Parathyroid adenoma (tissue), 2 donors: Measurements from ENCODE around the gene LILRB3.
A peak's percentile ranks its signal among the peaks of the same experiment; 100 is the strongest.
"Not testable (repeated sequence)": the region's sequence is repeated elsewhere in the genome, so short reads cannot be mapped to it uniquely, and the experiment has no call there.

Source experiments
- H2AFZ ChIP-seq: fragments of 300-600 bp; sonication (generic); one replicate; pipeline ENCODE4 v1.7.0; 2017; ENCODE audit warnings: antibody characterized with exemption, mild to moderate bottlenecking
- H3K27ac ChIP-seq: fragments of 300-600 bp; sonication (generic); one replicate; pipeline ENCODE4 v1.7.0; 2017
- H3K27me3 ChIP-seq: fragments of 300-600 bp; sonication (generic); one replicate; pipeline ENCODE4 v1.7.0; 2017; ENCODE audit warnings: low read length; ENCODE audit not compliant: control insufficient read depth, insufficient read depth
- H3K36me3 ChIP-seq: fragments of 300-600 bp; sonication (generic); one replicate; pipeline ENCODE4 v1.7.0; 2017; ENCODE audit warnings: low read length; ENCODE audit not compliant: control insufficient read depth, insufficient read depth
- H3K4me1 ChIP-seq: fragments of 300-600 bp; sonication (generic); one replicate; pipeline ENCODE4 v1.7.0; 2017; ENCODE audit warnings: control low read depth
- H3K4me2 ChIP-seq: fragments of 300-600 bp; sonication (generic); one replicate; pipeline ENCODE4 v1.7.0; 2017; ENCODE audit warnings: low read length
- H3K4me3 ChIP-seq: fragments of 300-600 bp; sonication (generic); one replicate; pipeline ENCODE4 v1.7.0; 2017; ENCODE audit warnings: low read depth, low read length
- H3K79me2 ChIP-seq: fragments of 300-600 bp; sonication (generic); one replicate; pipeline ENCODE4 v1.7.0; 2017; ENCODE audit warnings: control low read depth
- H3K9ac ChIP-seq: fragments of 300-600 bp; sonication (generic); one replicate; pipeline ENCODE4 v1.7.0; 2017; ENCODE audit warnings: mild to moderate bottlenecking
- H3K9me3 ChIP-seq: fragments of 300-600 bp; sonication (generic); one replicate; pipeline ENCODE4 v1.7.0; 2017; ENCODE audit warnings: low read length; ENCODE audit not compliant: control insufficient read depth
- CTCF ChIP-seq: fragments of 300-600 bp; sonication (generic); IDR thresholded peaks from one replicate; pipeline ENCODE4 v1.7.0; 2017; ENCODE audit warnings: antibody characterized with exemption, mild to moderate bottlenecking
- donor health status: primary hyperparathyroidism.

The LILRB3 gene

GRCh38 chr19:54207676-54207982, 15.2 kb downstream of the LILRB3 start:
- Histone ChIP-seq H3K4me2 (no peak overlapping the region), H3K4me3 (no peak overlapping the region), H3K36me3 (no peaks in the 10 kb centered on the region), H3K27ac (peak overlapping the region; percentile 56), H3K9ac (no peak overlapping the region), H3K79me2 (peaks cover 34% of the 10 kb centered on the region), H3K27me3 (no peaks in the 10 kb centered on the region), H3K9me3 (no peaks in the 10 kb centered on the region), H3K4me1 (peaks cover 7% of the 10 kb centered on the region), H2AFZ (no peak overlapping the region)
- TF ChIP-seq CTCF = no peak

DNA sequence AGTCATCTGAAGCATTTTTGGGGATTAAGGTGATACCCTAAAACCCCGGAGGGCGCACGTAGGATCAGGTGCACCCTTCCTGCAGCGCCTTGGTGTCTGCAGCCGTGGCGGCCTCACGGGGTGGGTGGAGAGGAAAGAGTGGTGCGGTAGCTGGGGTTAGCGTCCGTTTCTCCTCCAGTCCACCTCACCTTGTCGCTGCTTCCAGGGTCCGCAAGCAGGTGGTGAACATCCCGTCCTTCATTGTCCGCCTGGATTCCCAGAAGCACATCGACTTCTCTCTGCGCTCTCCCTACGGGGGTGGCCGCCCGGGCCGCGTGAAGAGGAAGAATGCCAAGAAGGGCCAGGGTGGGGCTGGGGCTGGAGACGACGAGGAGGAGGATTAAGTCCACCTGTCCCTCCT, 15.6 kb downstream of the LILRB3 start:
- not testable (repeated sequence) for H3K9me3 ChIP-seq, H3K4me3 ChIP-seq, H3K4me2 ChIP-seq, H2AFZ ChIP-seq, H3K9ac ChIP-seq, H3K36me3 ChIP-seq, H3K27me3 ChIP-seq
- Histone ChIP-seq H3K79me2 (peaks cover 39% of the 10 kb centered on the region), H3K4me1 (peaks cover 10% of the 10 kb centered on the region), H3K27ac (peak overlapping the region; percentile 56)

DNA sequence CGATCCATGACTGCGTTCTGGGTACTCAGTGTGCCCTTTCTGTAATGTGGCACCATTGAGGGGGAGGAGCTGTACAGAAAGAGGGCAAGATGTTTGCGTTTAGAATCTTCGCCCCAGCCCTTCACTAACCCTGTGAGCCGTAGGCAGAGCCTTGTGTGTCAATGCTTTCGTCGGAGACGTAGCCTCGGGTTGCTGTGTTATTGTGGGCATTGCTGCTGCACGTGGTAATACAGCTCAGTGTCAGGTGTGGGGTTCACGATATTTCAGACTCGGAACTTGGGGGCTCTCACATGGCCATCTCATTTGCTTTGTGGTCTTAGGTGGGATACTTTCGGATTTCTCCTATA, 16.0 kb downstream of the LILRB3 start:
- Histone ChIP-seq H3K4me2 (no peak overlapping the region), H3K27ac (peak overlapping the region; percentile 56), H2AFZ (no peak overlapping the region), H3K9ac (no peak overlapping the region), H3K79me2 (peaks cover 43% of the 10 kb centered on the region), H3K36me3 (no peaks in the 10 kb centered on the region), H3K4me3 (no peak overlapping the region), H3K4me1 (peaks cover 13% of the 10 kb centered on the region), H3K27me3 (no peaks in the 10 kb centered on the region), H3K9me3 (no peaks in the 10 kb centered on the region)
- no peak for TF ChIP-seq CTCF

DNA sequence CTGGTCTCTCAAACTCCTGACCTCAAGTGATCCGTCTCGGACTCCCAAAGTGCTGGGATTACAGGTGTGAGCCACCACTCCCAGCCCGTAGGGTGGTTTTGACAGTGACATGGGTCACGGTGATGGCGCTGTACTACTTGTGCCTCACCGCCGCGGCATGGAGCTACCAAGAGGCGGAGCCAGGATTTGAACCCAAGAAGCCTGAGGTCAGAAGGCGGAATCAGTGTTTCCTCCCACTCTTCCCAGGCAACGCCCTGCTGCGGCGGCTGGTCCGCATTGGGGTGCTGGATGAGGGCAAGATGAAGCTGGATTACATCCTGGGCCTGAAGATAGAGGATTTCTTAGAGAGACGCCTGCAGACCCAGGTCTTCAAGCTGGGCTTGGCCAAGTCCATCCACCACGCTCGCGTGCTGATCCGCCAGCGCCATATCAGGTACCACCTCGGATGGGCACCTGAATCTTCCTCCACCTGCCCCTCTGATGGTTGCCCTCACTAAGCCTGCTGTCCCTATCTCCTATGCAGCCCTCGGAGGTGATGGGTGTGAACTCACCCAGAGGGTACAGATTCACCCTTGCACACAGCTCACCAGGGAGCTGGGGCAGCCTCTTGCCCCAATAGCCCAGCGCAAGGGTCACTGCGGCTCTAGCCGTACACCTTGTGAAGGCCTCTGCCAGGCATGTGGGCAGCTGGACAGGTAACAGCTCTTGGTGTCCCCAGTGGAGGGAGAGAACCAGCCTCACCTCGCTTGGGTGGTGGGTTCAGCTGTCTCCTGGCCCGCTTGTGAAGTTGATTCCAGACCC, 16.6 kb downstream of the LILRB3 start:
- Histone ChIP-seq H3K36me3 (no peaks in the 10 kb centered on the region), H3K27ac (no peak overlapping the region), H3K4me3 (no peak overlapping the region), H3K79me2 (peaks cover 48% of the 10 kb centered on the region), H3K4me2 (no peak overlapping the region), H3K9ac (no peak overlapping the region), H3K9me3 (no peaks in the 10 kb centered on the region), H2AFZ (no peak overlapping the region), H3K27me3 (no peaks in the 10 kb centered on the region), H3K4me1 (peaks cover 13% of the 10 kb centered on the region)
- TF ChIP-seq CTCF = no peak

DNA sequence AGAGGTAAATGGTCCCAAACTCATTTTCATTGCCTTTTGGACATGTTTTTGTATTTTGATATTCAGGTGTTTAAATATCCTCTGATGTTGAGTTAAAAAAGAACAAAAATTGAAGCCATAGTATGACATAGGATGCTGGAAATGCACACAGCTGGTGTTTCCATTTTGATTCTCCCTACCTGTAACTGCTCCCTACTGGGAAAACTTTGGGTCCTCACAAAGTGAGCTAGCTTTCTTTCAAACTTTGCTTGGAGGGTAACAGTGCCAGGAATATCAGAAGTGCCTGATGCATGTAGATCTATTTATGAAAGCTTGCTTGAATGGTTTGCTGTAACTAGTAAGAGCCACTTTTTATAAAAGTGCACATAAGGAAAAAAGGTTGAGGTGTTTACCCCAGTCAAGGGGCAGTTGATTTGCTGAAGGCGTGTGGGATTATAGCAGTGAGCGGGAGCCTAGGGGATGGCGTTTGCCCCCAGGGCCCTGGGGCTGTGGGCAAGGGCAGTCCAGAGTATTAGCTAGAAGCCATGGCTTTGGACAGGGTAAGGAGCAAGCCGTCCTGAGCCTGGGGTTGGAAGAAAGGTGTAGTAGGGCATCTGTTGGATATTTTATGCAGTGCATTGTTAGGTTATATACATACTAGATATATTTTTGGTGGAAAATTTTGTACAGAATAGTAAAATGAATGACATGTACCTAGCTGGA, 17.9 kb downstream of the LILRB3 start:
- peaks cover 13% of the 10 kb centered on the region for H3K4me1 ChIP-seq
- no peaks in the 10 kb centered on the region for H3K36me3 ChIP-seq
- no peak overlapping the region for H3K4me2 ChIP-seq
- no peak for TF ChIP-seq CTCF
- no peak overlapping the region for H3K27ac ChIP-seq
- no peak overlapping the region for H3K9ac ChIP-seq
- H3K4me3 ChIP-seq = no peak overlapping the region
- no peaks in the 10 kb centered on the region for H3K27me3 ChIP-seq
- no peak overlapping the region for H2AFZ ChIP-seq
- H3K9me3 ChIP-seq = no peaks in the 10 kb centered on the region
- peaks cover 51% of the 10 kb centered on the region for H3K79me2 ChIP-seq
